HEK293 (cell line): ENCODE measurements around the gene PITPNB.

Source experiments
- CTCF ChIA-PET: fragments of 350-600 bp; formaldehyde crosslinking; extraction: SDS; loops from one replicate; lab custom pipeline; 2021; ENCODE audit warnings: antibody characterized with exemption; lab: Yijun Ruan, JAX
- POLR2A ChIA-PET: fragments of 300-600 bp; formaldehyde crosslinking; extraction: SDS; loops from one replicate; lab custom pipeline; 2020; ENCODE audit warnings: antibody characterized with exemption, inconsistent platforms; lab: Yijun Ruan, JAX
- H3K27ac ChIP-seq: fragments of 200-500 bp; sonication (Bioruptor generic); 2 replicates; pipeline ENCODE4 v1.5.1; 2014; ENCODE audit warnings: low read depth, low read length, control low read depth, inconsistent platforms; ENCODE audit errors: extremely low read depth
- H3K36me3 ChIP-seq, 2 experiments: fragments of 200-500 bp in 1 of 2; sonication (Bioruptor generic) in 1 of 2; 1 replicate in 1 of 2; 2 replicates in 1 of 2; pipeline ENCODE4 v1.5.1; 2014 to 2017; ENCODE audit warnings: inconsistent platforms in 2 of 2, low read length in 2 of 2; ENCODE audit not compliant: control insufficient read depth in 2 of 2, insufficient read depth in 1 of 2
- H3K4me1 ChIP-seq: fragments of 200-500 bp; sonication (Bioruptor generic); 2 replicates; pipeline ENCODE4 v1.5.1; 2014; ENCODE audit warnings: mild to moderate bottlenecking, low read length, inconsistent platforms; ENCODE audit not compliant: control insufficient read depth, insufficient read depth
- H3K4me3 ChIP-seq: 2 replicates; pipeline ENCODE4 v1.5.1; 2011; ENCODE audit warnings: low read depth, mild to moderate bottlenecking, control low read depth, low read length, moderate library complexity
- H3K9me3 ChIP-seq: fragments of 200-500 bp; sonication (Bioruptor generic); 2 replicates; pipeline ENCODE4 v1.5.1; 2014; ENCODE audit warnings: low read depth, low read length, inconsistent platforms; ENCODE audit not compliant: control insufficient read depth, insufficient read depth
- FEZF1 ChIP-seq: fragments of 450-650 bp; formaldehyde crosslinking; IDR thresholded peaks from 2 replicates; pipeline ENCODE4 v1.5.1; 2016; ENCODE audit warnings: missing biosample characterization, missing genetic modification characterization
- GLI2 ChIP-seq: fragments of 450-650 bp; formaldehyde crosslinking; IDR thresholded peaks from 2 replicates; pipeline ENCODE4; 2017; ENCODE audit warnings: missing biosample characterization, missing genetic modification characterization, low read depth, borderline replicate concordance
- GLI4 ChIP-seq: fragments of 450-650 bp; formaldehyde crosslinking; IDR thresholded peaks from 2 replicates; pipeline ENCODE4 v1.5.1; 2016; ENCODE audit warnings: missing biosample characterization, missing genetic modification characterization
- HOXC10 ChIP-seq: sonication (generic); formaldehyde crosslinking; IDR thresholded peaks from 2 replicates; pipeline ENCODE4 v1.8.1; 2023; ENCODE audit warnings: mild to moderate bottlenecking, missing genetic modification reagents
- HOXD13 ChIP-seq: sonication (generic); formaldehyde crosslinking; IDR thresholded peaks from 2 replicates; pipeline ENCODE4 v1.8.0; 2022; ENCODE audit warnings: missing genetic modification reagents, borderline replicate concordance
- TCF7L2 ChIP-seq: IDR thresholded peaks from 2 replicates; pipeline ENCODE4 v1.6.1; 2011; ENCODE audit warnings: low read depth, mild to moderate bottlenecking, inconsistent platforms, low read length, moderate library complexity, borderline replicate concordance
- ZFP69B ChIP-seq: fragments of 450-650 bp; formaldehyde crosslinking; IDR thresholded peaks from 2 replicates; pipeline ENCODE4 v1.5.1; 2016; ENCODE audit warnings: missing biosample characterization, missing genetic modification characterization
- ZNF132 ChIP-seq: fragments of 450-650 bp; formaldehyde crosslinking; IDR thresholded peaks from 2 replicates; pipeline ENCODE4 v1.5.1; 2017; ENCODE audit warnings: missing biosample characterization, missing genetic modification characterization, borderline replicate concordance
- ZNF140 ChIP-seq: fragments of 450-650 bp; formaldehyde crosslinking; IDR thresholded peaks from 2 replicates; pipeline ENCODE4 v1.5.1; 2016; ENCODE audit warnings: missing biosample characterization, missing genetic modification characterization
- ZNF174 ChIP-seq: fragments of 450-650 bp; formaldehyde crosslinking; IDR thresholded peaks from 2 replicates; pipeline ENCODE4 v1.5.0; 2017; ENCODE audit warnings: missing biosample characterization, mild to moderate bottlenecking, missing genetic modification characterization
- ZNF274 ChIP-seq, 2 experiments: fragments of 200-500 bp in 1 of 2; fragments of 450-650 bp in 1 of 2; sonication (Bioruptor generic) in 1 of 2; formaldehyde crosslinking in 1 of 2; IDR thresholded peaks; 2 replicates each; pipeline versions ENCODE4 v1.5.1 to v1.6.1; 2014 to 2016; ENCODE audit warnings: borderline replicate concordance in 1 of 2, inconsistent platforms in 1 of 2, low read length in 1 of 2, missing biosample characterization in 1 of 2, missing genetic modification characterization in 1 of 2
- ZNF48 ChIP-seq: fragments of 450-650 bp; formaldehyde crosslinking; IDR thresholded peaks from 2 replicates; pipeline ENCODE4 v1.5.1; 2016; ENCODE audit warnings: missing biosample characterization, missing genetic modification characterization
- ZNF514 ChIP-seq: fragments of 450-650 bp; formaldehyde crosslinking; IDR thresholded peaks from 2 replicates; pipeline ENCODE4 v1.5.1; 2016; ENCODE audit warnings: missing biosample characterization, missing genetic modification characterization
- ZNF629 ChIP-seq: fragments of 450-650 bp; formaldehyde crosslinking; IDR thresholded peaks from 2 replicates; pipeline ENCODE4 v1.5.1; 2017; ENCODE audit warnings: missing biosample characterization, missing genetic modification characterization
- ZNF664 ChIP-seq: fragments of 450-650 bp; formaldehyde crosslinking; IDR thresholded peaks from 2 replicates; pipeline ENCODE4 v1.5.1; 2016; ENCODE audit warnings: missing biosample characterization, missing genetic modification characterization
- ZNF768 ChIP-seq: fragments of 450-650 bp; formaldehyde crosslinking; IDR thresholded peaks from 2 replicates; pipeline ENCODE4 v1.5.1; 2018; ENCODE audit warnings: missing biosample characterization, mild to moderate bottlenecking, missing genetic modification characterization
- TF ChIP-seq, protein P1 (sequence below): fragments of 450-650 bp; formaldehyde crosslinking; IDR thresholded peaks from 2 replicates; pipeline ENCODE4 v1.5.1; 2016; ENCODE audit warnings: missing biosample characterization, missing genetic modification characterization, borderline replicate concordance
- TF ChIP-seq, protein P2 (sequence below): fragments of 450-650 bp; formaldehyde crosslinking; IDR thresholded peaks from 2 replicates; pipeline ENCODE4 v1.5.1; 2016; ENCODE audit warnings: missing biosample characterization, missing genetic modification characterization
- TF ChIP-seq, protein P3 (sequence below): fragments of 450-650 bp; formaldehyde crosslinking; IDR thresholded peaks from 2 replicates; pipeline ENCODE4 v1.5.1; 2016; ENCODE audit warnings: missing biosample characterization, missing genetic modification characterization
- TF ChIP-seq, protein P4 (sequence below): sonication (generic); formaldehyde crosslinking; IDR thresholded peaks from 2 replicates; pipeline ENCODE4 v1.8.1; 2022; ENCODE audit warnings: mild to moderate bottlenecking, moderate library complexity, missing genetic modification reagents
- TF ChIP-seq, protein P5 (sequence below): fragments of 450-650 bp; formaldehyde crosslinking; IDR thresholded peaks from 2 replicates; pipeline ENCODE4 v1.5.1; 2017; ENCODE audit warnings: missing biosample characterization, missing genetic modification characterization

The PITPNB gene

DNA sequence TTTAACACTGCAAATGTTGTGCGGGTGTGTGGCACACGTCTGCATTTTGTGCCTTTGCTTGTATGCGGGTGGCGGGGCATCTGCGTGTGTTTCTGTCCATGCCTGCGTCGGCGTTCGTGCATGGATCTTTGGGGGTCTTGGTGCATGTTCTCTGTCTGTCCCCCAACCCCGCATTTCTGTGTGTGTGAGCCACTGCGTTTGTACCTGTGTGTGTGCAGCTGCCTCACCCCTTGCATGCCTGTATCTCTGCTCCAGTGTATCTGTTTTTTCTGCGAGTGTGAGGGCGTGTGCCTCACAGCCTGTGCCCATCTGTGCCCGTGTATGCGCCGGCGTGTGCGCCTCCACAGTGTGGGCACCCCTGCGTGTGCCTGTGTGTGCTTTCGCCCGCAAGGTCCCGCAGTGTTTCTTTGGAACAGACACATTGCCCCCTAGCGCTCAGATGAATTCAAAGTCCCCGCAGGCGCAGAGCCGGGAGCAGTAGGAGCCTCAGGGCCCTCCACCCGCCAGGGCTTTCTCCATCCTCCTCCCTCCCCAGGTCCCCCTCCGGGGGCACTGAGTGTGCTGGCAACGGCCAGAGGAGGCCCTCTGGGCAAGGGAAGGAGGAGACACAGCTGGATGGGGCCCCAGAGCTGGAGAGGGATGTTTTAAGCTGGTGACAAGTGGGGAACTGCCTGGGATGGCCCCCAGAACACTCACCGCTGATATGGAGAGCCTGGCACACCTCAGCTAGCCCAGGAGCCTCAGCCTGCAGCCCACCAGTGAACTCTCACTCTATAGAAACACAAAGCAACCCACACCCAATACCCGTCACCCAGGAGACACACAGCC is 114.4 kb downstream of the PITPNB start (continued):
- TF ChIP-seq, protein P1, sequence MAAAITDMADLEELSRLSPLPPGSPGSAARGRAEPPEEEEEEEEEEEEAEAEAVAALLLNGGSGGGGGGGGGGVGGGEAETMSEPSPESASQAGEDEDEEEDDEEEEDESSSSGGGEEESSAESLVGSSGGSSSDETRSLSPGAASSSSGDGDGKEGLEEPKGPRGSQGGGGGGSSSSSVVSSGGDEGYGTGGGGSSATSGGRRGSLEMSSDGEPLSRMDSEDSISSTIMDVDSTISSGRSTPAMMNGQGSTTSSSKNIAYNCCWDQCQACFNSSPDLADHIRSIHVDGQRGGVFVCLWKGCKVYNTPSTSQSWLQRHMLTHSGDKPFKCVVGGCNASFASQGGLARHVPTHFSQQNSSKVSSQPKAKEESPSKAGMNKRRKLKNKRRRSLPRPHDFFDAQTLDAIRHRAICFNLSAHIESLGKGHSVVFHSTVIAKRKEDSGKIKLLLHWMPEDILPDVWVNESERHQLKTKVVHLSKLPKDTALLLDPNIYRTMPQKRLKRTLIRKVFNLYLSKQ (tag by site-specific recombination) = no peak
- TF ChIP-seq ZNF132 (tag by site-specific recombination) (no peak), ZNF514 (tag by site-specific recombination) (no peak), ZNF174 (tag by site-specific recombination) (no peak), ZNF140 (tag by site-specific recombination) (no peak), ZNF48 (tag by site-specific recombination) (no peak), ZNF274 (IDR thresholded peaks at IDR 0.05; ENCODE audit: low read length) (no peak), ZNF274 (tag by site-specific recombination; IDR thresholded peaks at IDR 0.05; ENCODE audit: borderline replicate concordance) (no peak), GLI4 (tag by site-specific recombination) (no peak)
- TF ChIP-seq, protein P2, sequence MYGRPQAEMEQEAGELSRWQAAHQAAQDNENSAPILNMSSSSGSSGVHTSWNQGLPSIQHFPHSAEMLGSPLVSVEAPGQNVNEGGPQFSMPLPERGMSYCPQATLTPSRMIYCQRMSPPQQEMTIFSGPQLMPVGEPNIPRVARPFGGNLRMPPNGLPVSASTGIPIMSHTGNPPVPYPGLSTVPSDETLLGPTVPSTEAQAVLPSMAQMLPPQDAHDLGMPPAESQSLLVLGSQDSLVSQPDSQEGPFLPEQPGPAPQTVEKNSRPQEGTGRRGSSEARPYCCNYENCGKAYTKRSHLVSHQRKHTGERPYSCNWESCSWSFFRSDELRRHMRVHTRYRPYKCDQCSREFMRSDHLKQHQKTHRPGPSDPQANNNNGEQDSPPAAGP (tag by site-specific recombination) = peak; percentile 44; the same call in 1 of the 2 replicates
- TF ChIP-seq, protein P3, sequence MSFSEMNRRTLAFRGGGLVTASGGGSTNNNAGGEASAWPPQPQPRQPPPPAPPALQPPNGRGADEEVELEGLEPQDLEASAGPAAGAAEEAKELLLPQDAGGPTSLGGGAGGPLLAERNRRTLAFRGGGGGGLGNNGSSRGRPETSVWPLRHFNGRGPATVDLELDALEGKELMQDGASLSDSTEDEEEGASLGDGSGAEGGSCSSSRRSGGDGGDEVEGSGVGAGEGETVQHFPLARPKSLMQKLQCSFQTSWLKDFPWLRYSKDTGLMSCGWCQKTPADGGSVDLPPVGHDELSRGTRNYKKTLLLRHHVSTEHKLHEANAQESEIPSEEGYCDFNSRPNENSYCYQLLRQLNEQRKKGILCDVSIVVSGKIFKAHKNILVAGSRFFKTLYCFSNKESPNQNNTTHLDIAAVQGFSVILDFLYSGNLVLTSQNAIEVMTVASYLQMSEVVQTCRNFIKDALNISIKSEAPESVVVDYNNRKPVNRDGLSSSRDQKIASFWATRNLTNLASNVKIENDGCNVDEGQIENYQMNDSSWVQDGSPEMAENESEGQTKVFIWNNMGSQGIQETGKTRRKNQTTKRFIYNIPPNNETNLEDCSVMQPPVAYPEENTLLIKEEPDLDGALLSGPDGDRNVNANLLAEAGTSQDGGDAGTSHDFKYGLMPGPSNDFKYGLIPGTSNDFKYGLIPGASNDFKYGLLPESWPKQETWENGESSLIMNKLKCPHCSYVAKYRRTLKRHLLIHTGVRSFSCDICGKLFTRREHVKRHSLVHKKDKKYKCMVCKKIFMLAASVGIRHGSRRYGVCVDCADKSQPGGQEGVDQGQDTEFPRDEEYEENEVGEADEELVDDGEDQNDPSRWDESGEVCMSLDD (tag by site-specific recombination) = 0 out of 2 replicates have a peak, but pooled peaks have one; percentile 39
- TF ChIP-seq, protein P4, sequence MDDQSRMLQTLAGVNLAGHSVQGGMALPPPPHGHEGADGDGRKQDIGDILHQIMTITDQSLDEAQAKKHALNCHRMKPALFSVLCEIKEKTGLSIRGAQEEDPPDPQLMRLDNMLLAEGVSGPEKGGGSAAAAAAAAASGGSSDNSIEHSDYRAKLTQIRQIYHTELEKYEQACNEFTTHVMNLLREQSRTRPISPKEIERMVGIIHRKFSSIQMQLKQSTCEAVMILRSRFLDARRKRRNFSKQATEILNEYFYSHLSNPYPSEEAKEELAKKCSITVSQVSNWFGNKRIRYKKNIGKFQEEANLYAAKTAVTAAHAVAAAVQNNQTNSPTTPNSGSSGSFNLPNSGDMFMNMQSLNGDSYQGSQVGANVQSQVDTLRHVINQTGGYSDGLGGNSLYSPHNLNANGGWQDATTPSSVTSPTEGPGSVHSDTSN = no peak

DNA sequence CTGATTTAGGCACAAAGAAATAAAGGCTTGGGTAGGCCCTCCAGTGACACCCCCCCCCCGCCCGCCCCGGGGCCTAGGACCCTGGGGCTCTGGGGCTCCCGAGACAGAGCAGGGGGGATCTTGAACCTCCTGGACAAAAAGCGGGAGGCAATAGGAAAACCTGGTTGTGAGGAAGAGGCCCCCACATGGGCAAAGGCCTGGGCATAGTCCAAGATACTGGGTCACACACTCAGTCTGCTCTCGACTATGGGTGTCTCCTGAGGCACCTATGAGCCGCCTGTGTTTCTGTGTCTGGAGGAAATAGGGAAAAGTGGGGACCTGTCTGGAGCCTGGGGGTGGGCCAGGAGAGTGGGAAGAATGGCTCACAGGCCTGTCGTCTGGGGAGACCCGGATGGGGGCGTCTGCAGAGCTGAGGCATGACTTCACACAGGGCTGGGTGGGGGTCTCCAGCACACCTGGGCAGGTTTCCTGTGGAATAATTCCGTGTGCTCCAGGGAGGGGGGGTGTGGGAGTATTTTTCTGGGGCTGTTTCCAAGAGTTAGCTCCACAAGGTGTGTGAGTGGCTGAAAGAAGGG is 115.1 kb downstream of the PITPNB start:
- H3K36me3 ChIP-seq = no peaks in the 10 kb centered on the region
- TF ChIP-seq GLI2 (tag by site-specific recombination) = no peak
- no peak for TF ChIP-seq HOXD13
- TF ChIP-seq ZNF664 = no peak
- TF ChIP-seq FEZF1 = no peak
- TF ChIP-seq ZNF629 (tag by site-specific recombination) = no peak
- TF ChIP-seq, protein P5, sequence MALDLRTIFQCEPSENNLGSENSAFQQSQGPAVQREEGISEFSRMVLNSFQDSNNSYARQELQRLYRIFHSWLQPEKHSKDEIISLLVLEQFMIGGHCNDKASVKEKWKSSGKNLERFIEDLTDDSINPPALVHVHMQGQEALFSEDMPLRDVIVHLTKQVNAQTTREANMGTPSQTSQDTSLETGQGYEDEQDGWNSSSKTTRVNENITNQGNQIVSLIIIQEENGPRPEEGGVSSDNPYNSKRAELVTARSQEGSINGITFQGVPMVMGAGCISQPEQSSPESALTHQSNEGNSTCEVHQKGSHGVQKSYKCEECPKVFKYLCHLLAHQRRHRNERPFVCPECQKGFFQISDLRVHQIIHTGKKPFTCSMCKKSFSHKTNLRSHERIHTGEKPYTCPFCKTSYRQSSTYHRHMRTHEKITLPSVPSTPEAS = no peak
- no peak for TF ChIP-seq ZNF768
- TF ChIP-seq ZFP69B (tag by site-specific recombination) = no peak
- no peak for TF ChIP-seq HOXC10
- TF ChIP-seq TCF7L2 = no peak
- TF ChIP-seq, all 188 proteins: peak for 0
- ChIA-PET POLR2A (no interaction called here), CTCF (interaction anchor here (0.9 to 1.1 kb wide), 5 partner anchors 196 to 1126 kb away, joined by 3 to 7 read pairs (median 3); no protein-coding TSS in a partner anchor)
- H3K4me1 ChIP-seq = 0 out of 2 replicates have a peak, but pooled peaks cover 5% of the 10 kb centered on the region
- H3K27ac ChIP-seq = no peak overlapping the region
- H3K9me3 ChIP-seq = no peaks in the 10 kb centered on the region
- H3K4me3 ChIP-seq = no peak overlapping the region
